H1 (cell line): ENCODE results near the gene IKZF1. TPM values are rescaled to one million over a fixed set of nuclear protein-coding genes. Genes with fewer than 3 reads are reported as not detected.

Experiments
- CHD7 ChIP-seq: fragments of 300-600 bp; sonication (generic); IDR thresholded peaks from 2 replicates; pipeline ENCODE4 v1.7.1; 2012; ENCODE audit warnings: low read length, moderate library complexity, mild to moderate bottlenecking, inconsistent platforms; ENCODE audit not compliant: insufficient replicate concordance
- JUN ChIP-seq: IDR thresholded peaks from 2 replicates; pipeline ENCODE4 v1.6.1; 2011; ENCODE audit warnings: low read depth, mild to moderate bottlenecking, improper control_type of control experiment, low read length
- NANOG ChIP-seq: IDR thresholded peaks from 2 replicates; pipeline ENCODE4 v1.6.1; 2011; ENCODE audit warnings: low read length, low read depth, mild to moderate bottlenecking, inconsistent platforms; ENCODE audit not compliant: insufficient read depth, poor library complexity, severe bottlenecking
- POLR2AphosphoS5 ChIP-seq: IDR thresholded peaks from 2 replicates; pipeline ENCODE4 v1.6.1; 2011; ENCODE audit warnings: low read depth, low read length
- SUZ12 ChIP-seq: fragments of 200-600 bp; sonication (generic); IDR thresholded peaks from 2 replicates; pipeline ENCODE4 v1.6.1; 2012; ENCODE audit warnings: mild to moderate bottlenecking, inconsistent platforms, low read length, moderate library complexity, mixed read lengths
- polyA plus RNA-seq, 7 experiments: library from polyadenylated mRNA; depleted of rRNA in 3 of 7; stranded (reverse) in 5 of 7; unstranded in 2 of 7; fragments of >200 nt in 5 of 7; fragments of 200-250 nt in 2 of 7; gene quantifications; 1 replicate in 5 of 7; 2 replicates in 1 of 7; 4 replicates in 1 of 7; pipeline versions ENCODE4 v1.2.1 to v1.2.3, GENCODE V29; 2011 to 2013; ENCODE audit warnings: missing spikeins in 2 of 7, mixed read lengths in 2 of 7
- total RNA-seq: library from RNA; stranded (reverse); fragmentation: NEBNext Ultra II Directional; extraction: Animal tissue kit (Norgen Biotek cat#: 25700); gene quantifications from 2 replicates; pipeline ENCODE4 v1.2.1, GENCODE V29; 2021

Gene IKZF1
- total and polyA plus RNA-seq, 2 of the 8 experiments (the other 6 are each of a cell fraction or from before 2014, with no cell fraction given), result 0.74 to 1.5 TPM

- no peak for TF ChIP-seq CHD7
- TF ChIP-seq SUZ12, result no peak
- TF ChIP-seq POLR2AphosphoS5, result no peak
- no peak for TF ChIP-seq JUN
- no peak for TF ChIP-seq NANOG
These were observed 48.7 kb downstream of the IKZF1 start (continued) for GRCh38 chr7:50353201-50353600.
